Ishikawa (cell line): ENCODE data around the gene CACNB4.

Experiments
- CEBPB ChIP-seq: IDR thresholded peaks from 2 replicates; pipeline ENCODE4 v1.6.1; 2012
- CREB1 ChIP-seq: IDR thresholded peaks from 2 replicates; pipeline ENCODE4 v1.6.1; 2012; ENCODE audit warnings: low read depth
- EGR1 ChIP-seq: IDR thresholded peaks from 2 replicates; pipeline ENCODE4 v1.6.1; 2012
- EP300 ChIP-seq: IDR thresholded peaks from 2 replicates; pipeline ENCODE4 v1.6.1; 2012; ENCODE audit warnings: borderline replicate concordance
- FOXM1 ChIP-seq: IDR thresholded peaks from 2 replicates; pipeline ENCODE4 v1.6.1; 2012; ENCODE audit warnings: low read depth, borderline replicate concordance
- NFIC ChIP-seq: IDR thresholded peaks from 2 replicates; pipeline ENCODE4 v1.6.1; 2012
- RAD21 ChIP-seq: IDR thresholded peaks from 2 replicates; pipeline ENCODE4 v1.6.1; 2012; ENCODE audit warnings: low read depth
- TAF1 ChIP-seq: IDR thresholded peaks from 2 replicates; pipeline ENCODE4 v1.6.1; 2012; ENCODE audit warnings: low read depth, mild to moderate bottlenecking
- TCF12 ChIP-seq: IDR thresholded peaks from 2 replicates; pipeline ENCODE4 v1.6.1; 2012; ENCODE audit warnings: low read depth
- TEAD4 ChIP-seq: IDR thresholded peaks from 2 replicates; pipeline ENCODE4 v1.6.1; 2012
- YY1 ChIP-seq: IDR thresholded peaks from 2 replicates; pipeline ENCODE4 v1.6.1; 2012; ENCODE audit warnings: low read depth
- ZBTB7A ChIP-seq: IDR thresholded peaks from 2 replicates; pipeline ENCODE4 v1.6.1; 2012; ENCODE audit warnings: low read depth
- TF ChIP-seq, protein P1 (sequence below): IDR thresholded peaks from 2 replicates; pipeline ENCODE4 v1.6.1; 2012
- TF ChIP-seq, protein P2 (sequence below): IDR thresholded peaks from 2 replicates; pipeline ENCODE4 v1.6.1; 2012; ENCODE audit warnings: low read depth, mild to moderate bottlenecking
- TF ChIP-seq, protein P3 (sequence below): IDR thresholded peaks from 2 replicates; pipeline ENCODE4 v1.6.1; 2012

CACNB4 gene

DNA sequence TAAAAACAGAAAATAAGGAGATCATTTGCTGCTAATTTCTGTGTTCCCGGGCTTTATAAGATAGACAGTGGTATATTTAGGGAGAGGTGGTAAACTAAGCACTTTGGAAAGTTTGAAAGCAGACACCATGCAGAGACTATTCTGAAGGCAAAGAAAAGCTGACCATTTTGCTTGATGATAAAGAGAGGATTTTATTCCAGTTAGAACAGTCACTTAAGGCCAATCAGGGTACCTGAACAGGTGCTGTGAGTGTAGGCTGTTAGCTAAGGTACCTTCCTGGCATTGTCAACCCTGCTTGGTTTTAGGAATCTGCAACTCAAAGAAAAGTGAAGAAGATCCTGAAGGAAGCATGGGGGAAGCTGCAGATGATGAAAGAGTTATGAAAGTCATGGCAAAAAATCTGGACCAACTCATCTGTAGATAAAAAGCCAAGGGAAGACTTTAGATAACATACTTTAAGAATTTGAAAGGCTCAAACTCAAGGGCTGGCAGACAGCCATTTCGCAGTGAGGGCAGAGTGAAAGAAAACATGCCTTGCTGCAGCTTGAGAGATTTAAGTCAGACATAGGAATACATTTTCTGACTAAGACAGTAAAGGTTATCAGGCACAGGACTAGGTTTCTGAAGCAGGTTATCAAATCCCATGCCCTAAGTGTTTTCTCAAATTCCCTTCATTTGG is 190.5 kb downstream of the CACNB4 start:
- no peak for TF ChIP-seq TEAD4
- TF ChIP-seq FOXM1, result no peak
- no peak for TF ChIP-seq ZBTB7A
- no peak for TF ChIP-seq NFIC
- TF ChIP-seq, protein P1, sequence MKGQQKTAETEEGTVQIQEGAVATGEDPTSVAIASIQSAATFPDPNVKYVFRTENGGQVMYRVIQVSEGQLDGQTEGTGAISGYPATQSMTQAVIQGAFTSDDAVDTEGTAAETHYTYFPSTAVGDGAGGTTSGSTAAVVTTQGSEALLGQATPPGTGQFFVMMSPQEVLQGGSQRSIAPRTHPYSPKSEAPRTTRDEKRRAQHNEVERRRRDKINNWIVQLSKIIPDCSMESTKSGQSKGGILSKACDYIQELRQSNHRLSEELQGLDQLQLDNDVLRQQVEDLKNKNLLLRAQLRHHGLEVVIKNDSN, result no peak
- no peak for TF ChIP-seq EGR1
- TF ChIP-seq, protein P2, sequence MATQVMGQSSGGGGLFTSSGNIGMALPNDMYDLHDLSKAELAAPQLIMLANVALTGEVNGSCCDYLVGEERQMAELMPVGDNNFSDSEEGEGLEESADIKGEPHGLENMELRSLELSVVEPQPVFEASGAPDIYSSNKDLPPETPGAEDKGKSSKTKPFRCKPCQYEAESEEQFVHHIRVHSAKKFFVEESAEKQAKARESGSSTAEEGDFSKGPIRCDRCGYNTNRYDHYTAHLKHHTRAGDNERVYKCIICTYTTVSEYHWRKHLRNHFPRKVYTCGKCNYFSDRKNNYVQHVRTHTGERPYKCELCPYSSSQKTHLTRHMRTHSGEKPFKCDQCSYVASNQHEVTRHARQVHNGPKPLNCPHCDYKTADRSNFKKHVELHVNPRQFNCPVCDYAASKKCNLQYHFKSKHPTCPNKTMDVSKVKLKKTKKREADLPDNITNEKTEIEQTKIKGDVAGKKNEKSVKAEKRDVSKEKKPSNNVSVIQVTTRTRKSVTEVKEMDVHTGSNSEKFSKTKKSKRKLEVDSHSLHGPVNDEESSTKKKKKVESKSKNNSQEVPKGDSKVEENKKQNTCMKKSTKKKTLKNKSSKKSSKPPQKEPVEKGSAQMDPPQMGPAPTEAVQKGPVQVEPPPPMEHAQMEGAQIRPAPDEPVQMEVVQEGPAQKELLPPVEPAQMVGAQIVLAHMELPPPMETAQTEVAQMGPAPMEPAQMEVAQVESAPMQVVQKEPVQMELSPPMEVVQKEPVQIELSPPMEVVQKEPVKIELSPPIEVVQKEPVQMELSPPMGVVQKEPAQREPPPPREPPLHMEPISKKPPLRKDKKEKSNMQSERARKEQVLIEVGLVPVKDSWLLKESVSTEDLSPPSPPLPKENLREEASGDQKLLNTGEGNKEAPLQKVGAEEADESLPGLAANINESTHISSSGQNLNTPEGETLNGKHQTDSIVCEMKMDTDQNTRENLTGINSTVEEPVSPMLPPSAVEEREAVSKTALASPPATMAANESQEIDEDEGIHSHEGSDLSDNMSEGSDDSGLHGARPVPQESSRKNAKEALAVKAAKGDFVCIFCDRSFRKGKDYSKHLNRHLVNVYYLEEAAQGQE, result no peak
- TF ChIP-seq CEBPB, result no peak
- no peak for TF ChIP-seq TCF12
- TF ChIP-seq TAF1, result no peak

DNA sequence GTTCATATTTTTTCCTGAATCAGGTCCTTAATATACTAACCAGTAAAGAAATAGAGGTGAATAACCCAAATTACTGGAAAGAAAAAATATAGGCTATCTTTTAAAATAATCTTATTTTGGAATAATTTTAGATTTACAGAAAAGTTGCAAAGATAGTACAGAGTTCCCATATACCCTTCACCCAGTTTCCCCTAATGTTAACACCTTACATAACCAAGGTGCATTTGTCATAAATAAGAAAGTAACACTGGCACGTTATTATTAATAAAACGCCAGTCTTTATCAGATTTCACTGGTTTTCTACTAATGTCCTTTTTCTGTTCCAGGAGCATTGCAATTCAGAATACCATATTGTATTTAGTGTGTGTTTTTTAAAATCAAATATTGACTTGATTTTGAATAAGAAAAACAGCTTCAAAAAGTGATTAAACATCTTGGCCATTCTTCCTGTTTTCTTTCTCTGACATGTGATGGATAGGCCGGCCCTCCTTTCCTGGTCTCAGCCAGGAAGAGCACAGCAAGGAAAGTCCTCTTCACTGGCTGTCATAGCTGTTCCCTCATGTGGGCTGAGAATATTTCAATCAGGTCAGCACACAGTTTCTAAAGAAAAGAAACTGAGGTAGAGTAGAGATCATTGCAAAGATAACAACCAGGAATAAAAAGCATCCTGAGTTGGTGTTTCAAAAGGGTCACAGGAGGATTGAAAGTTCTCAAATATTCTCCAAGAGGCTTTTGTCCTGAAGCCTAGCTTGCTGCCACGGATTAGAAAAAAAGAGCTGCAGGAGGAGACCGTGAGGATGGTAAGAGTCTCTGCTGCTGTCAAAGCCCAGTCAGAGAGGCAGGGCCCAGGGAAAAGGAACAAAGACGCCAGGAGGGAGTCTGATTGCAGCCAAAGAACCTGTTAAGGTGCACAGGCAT is 191.3 kb downstream of the CACNB4 start:
- TF ChIP-seq ZBTB7A (no peak), CREB1 (no peak), FOXM1 (no peak)
- TF ChIP-seq, protein P1, result no peak

DNA sequence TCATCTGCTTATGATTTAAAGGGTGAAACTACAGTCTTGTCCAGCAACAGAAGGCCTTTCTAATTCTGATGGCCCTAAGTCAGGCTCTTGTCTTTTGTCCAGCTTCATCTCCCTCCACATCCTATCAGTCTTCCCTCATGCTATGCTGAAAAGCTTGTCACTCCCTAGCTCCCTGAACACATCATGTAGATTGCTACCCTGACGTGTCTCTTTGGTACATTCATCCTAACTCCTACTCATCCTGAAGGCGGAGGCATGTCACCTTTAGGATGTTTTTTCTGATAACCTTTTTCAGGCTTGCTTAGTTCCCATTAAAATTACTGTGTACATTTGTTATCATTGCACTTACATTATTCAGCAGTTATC is 192.2 kb downstream of the CACNB4 start:
- TF ChIP-seq YY1 (no peak), RAD21 (no peak), TEAD4 (no peak), FOXM1 (no peak), EGR1 (no peak), NFIC (no peak), CREB1 (no peak), CEBPB (no peak), TCF12 (no peak), EP300 (no peak), ZBTB7A (no peak), TAF1 (no peak)
- TF ChIP-seq, protein P1, result no peak
- TF ChIP-seq, protein P2, result no peak
- TF ChIP-seq, protein P3, sequence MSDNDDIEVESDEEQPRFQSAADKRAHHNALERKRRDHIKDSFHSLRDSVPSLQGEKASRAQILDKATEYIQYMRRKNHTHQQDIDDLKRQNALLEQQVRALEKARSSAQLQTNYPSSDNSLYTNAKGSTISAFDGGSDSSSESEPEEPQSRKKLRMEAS, result no peak

DNA sequence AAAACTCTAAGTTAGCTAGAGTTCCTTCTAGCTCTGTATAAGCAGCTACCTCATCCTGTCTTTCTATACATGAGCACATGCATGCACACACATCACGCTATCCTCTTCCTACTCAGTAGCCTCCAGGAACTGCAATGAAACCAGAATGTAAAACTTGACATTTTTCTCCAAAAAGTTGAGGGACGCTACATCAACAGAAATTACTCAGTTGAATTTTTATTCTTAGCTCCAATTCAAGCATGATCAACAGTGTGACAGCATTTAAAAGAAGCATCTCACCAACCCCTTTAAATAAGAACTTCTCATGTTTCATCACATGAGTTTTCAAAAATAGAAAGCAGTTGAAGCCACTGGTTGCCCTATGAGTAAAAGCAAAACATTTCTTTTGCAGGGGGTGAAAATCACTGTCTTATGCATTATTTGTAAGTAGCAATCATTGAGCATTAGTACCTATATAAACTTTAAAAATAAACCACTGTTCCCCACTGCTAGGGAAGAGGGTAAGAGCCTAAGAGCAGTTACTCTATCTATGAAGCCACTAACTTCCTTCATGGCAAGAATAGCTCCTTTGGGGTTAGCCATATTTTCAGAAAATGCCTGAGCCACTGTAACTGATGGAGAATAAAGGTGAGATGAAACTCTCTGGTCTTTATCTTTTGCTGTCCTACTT is 192.7 kb downstream of the CACNB4 start:
- no peak for TF ChIP-seq RAD21
- TF ChIP-seq CREB1, result no peak

DNA sequence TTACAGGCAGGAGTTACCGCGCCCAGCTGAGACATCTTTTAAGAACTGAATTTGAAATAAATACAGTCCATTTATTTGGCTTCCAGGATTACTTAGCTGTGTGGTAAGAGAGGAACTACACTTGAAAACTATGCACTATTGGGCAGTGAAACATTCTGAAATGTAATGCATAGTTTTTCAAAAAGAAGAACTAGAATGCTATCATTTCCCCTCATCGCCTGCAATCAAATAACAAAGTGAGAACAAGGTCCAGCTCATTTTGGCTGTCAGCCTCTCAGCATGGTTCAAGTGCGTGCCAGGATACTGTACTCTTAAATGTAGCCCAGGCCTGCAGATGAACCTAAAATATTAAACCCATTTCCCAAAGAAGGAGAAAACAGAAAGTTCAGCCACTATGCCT is 194.0 kb downstream of the CACNB4 start:
- TF ChIP-seq CREB1 (no peak), TCF12 (no peak), CEBPB (no peak), EP300 (no peak), FOXM1 (no peak), RAD21 (no peak), TAF1 (no peak), EGR1 (no peak), ZBTB7A (no peak), NFIC (no peak), YY1 (no peak), TEAD4 (no peak)
- TF ChIP-seq, protein P2, result no peak
- TF ChIP-seq, protein P1, result no peak
- TF ChIP-seq, protein P3, result no peak
